A549 (cell line): ENCODE measurements around the gene TMEM107. TPM values are rescaled to one million over a fixed set of nuclear protein-coding genes. Genes with fewer than 3 reads are reported as not detected.
A peak's percentile ranks its signal among the peaks of the same experiment; 100 is the strongest.

Source experiments
- ATAC-seq, 2 experiments: fragments of 200-7000 bp in 1 of 2; fragments of >200 bp in 1 of 2; cut with Nextera tagmentation in 1 of 2; cut with Tn5 transposase in 1 of 2; 3 replicates each; pipeline versions ENCODE4 v1.8.0 to v1.9.1; 2018 to 2020; ENCODE audit warnings: mild to moderate bottlenecking in 1 of 2, moderate library complexity in 1 of 2
- CTCF ChIA-PET: fragments of 300-600 bp; sonication (Branson Sonifier 250); formaldehyde crosslinking; extraction: SDS; loops from one replicate; lab custom pipeline; 2021; ENCODE audit warnings: antibody characterized with exemption, inconsistent platforms; lab: Yijun Ruan, JAX
- POLR2A ChIA-PET: fragments of 350-600 bp; formaldehyde crosslinking; extraction: SDS; loops from one replicate; lab custom pipeline; 2021; ENCODE audit warnings: antibody characterized with exemption, inconsistent platforms; lab: Yijun Ruan, JAX
- DNase-seq, 2 experiments: peaks; one replicate each; pipeline versions ENCODE4 v3.0.0 to v3.0.0-alpha.2; 2011 to 2016; ENCODE audit warnings: low read depth in 1 of 2, low spot score in 1 of 2
- FAIRE-seq: peaks from 2 replicates; lab custom pipeline; 2011; peaks lifted over from hg19 to GRCh38; lab: Jason Lieb, UNC
- H3K27ac ChIP-seq, 2 experiments: fragments of >200 bp; sonication (Bioruptor Twin); formaldehyde crosslinking; 3 replicates each; pipeline ENCODE4 v1.5.1; 2016 to 2017
- H3K4me1 ChIP-seq: fragments of >200 bp; sonication (Bioruptor Twin); formaldehyde crosslinking; 3 replicates; pipeline ENCODE4 v1.6.1; 2016
- H3K4me2 ChIP-seq: fragments of >200 bp; sonication (Bioruptor Twin); formaldehyde crosslinking; 3 replicates; pipeline ENCODE4 v1.6.1; 2016
- H3K4me3 ChIP-seq: fragments of >200 bp; sonication (Bioruptor Twin); formaldehyde crosslinking; 3 replicates; pipeline ENCODE4 v1.5.1; 2016
- H3K9me3 ChIP-seq: fragments of >200 bp; sonication (Bioruptor Twin); formaldehyde crosslinking; 3 replicates; pipeline ENCODE4 v1.6.1; 2016
- BHLHE40 ChIP-seq: IDR thresholded peaks from 2 replicates; pipeline ENCODE4 v1.6.1; 2012; ENCODE audit warnings: low read depth, low read length, inconsistent platforms
- CBX2 ChIP-seq: fragments of 200-600 bp; sonication (generic); IDR thresholded peaks from 2 replicates; pipeline ENCODE4 v1.6.1; 2016; ENCODE audit warnings: low read depth, mild to moderate bottlenecking, borderline replicate concordance
- CEBPB ChIP-seq, 2 experiments: fragments of >200 bp in 1 of 2; sonication (Bioruptor Twin) in 1 of 2; formaldehyde crosslinking in 1 of 2; IDR thresholded peaks; 2 replicates each; pipeline ENCODE4 v1.6.1; 2012 to 2016
- CHD2 ChIP-seq: fragments of 150-350 bp; IDR thresholded peaks from 2 replicates; pipeline ENCODE4 v1.6.1; 2014; ENCODE audit warnings: low read length; ENCODE audit not compliant: partially characterized antibody
- CHD4 ChIP-seq: fragments of 200-600 bp; sonication (generic); IDR thresholded peaks from 2 replicates; pipeline ENCODE4 v1.6.1; 2016; ENCODE audit warnings: antibody characterized with exemption, mild to moderate bottlenecking, borderline replicate concordance
- EHF ChIP-seq: fragments of 250-450 bp; sonication (Bioruptor Pico); IDR thresholded peaks from 2 replicates; pipeline ENCODE4 v1.5.0; 2020; ENCODE audit warnings: mild to moderate bottlenecking
- EHMT2 ChIP-seq: fragments of 200-600 bp; sonication (generic); IDR thresholded peaks from 2 replicates; pipeline ENCODE4 v1.6.1; 2016; ENCODE audit warnings: antibody characterized with exemption, low read depth, mild to moderate bottlenecking, moderate library complexity
- EP300 ChIP-seq, 2 experiments: fragments of >200 bp; sonication (Bioruptor Twin); formaldehyde crosslinking; IDR thresholded peaks; 2 replicates in 1 of 2; 3 replicates in 1 of 2; pipeline ENCODE4 v1.6.1; 2016 to 2017
- ESRRA ChIP-seq: fragments of 150-350 bp; IDR thresholded peaks from 2 replicates; pipeline ENCODE4 v1.6.1; 2014; ENCODE audit warnings: mild to moderate bottlenecking, low read length, borderline replicate concordance
- FOSB ChIP-seq: fragments of 250-450 bp; sonication (Bioruptor Pico); IDR thresholded peaks from 2 replicates; pipeline ENCODE4 v1.5.0; 2020; ENCODE audit warnings: mild to moderate bottlenecking, moderate library complexity
- FOSL2 ChIP-seq, 2 experiments: fragments of 450-650 bp in 1 of 2; fragments of >200 bp in 1 of 2; sonication (Bioruptor Twin) in 1 of 2; formaldehyde crosslinking; IDR thresholded peaks; 2 replicates each; pipeline versions ENCODE4 v1.5.0 to v1.6.1; 2016 to 2020; ENCODE audit warnings: mild to moderate bottlenecking in 1 of 2, moderate library complexity in 1 of 2
- FOXS1 ChIP-seq: fragments of 250-450 bp; sonication (Bioruptor Pico); IDR thresholded peaks from 2 replicates; pipeline ENCODE4 v1.5.0; 2020; ENCODE audit warnings: mild to moderate bottlenecking, moderate library complexity
- GATA3 ChIP-seq: IDR thresholded peaks from 2 replicates; pipeline ENCODE4 v1.6.1; 2012; ENCODE audit warnings: borderline replicate concordance
- HDAC2 ChIP-seq: fragments of 200-600 bp; sonication (generic); IDR thresholded peaks from 2 replicates; pipeline ENCODE4 v1.6.1; 2016
- HES2 ChIP-seq: fragments of >200 bp; sonication (Bioruptor Twin); formaldehyde crosslinking; IDR thresholded peaks from 2 replicates; pipeline ENCODE4 v1.6.1; 2016
- HOXA7 ChIP-seq: fragments of 250-450 bp; sonication (Bioruptor Pico); IDR thresholded peaks from 2 replicates; pipeline ENCODE4 v1.5.0; 2020; ENCODE audit warnings: mild to moderate bottlenecking, moderate library complexity
- HOXB5 ChIP-seq: fragments of 250-450 bp; sonication (Bioruptor Pico); IDR thresholded peaks from 2 replicates; pipeline ENCODE4 v1.5.0; 2020; ENCODE audit warnings: mild to moderate bottlenecking, moderate library complexity
- JUN ChIP-seq, 2 experiments: fragments of >200 bp; sonication (Bioruptor Twin); formaldehyde crosslinking; IDR thresholded peaks; 2 replicates in 1 of 2; 3 replicates in 1 of 2; pipeline ENCODE4 v1.6.1; 2016 to 2017
- JUNB ChIP-seq: fragments of >200 bp; sonication (Bioruptor Twin); formaldehyde crosslinking; IDR thresholded peaks from 2 replicates; pipeline ENCODE4 v1.6.1; 2016
- KDM5A ChIP-seq: fragments of 200-600 bp; sonication (generic); IDR thresholded peaks from 2 replicates; pipeline ENCODE4 v1.6.1; 2016; ENCODE audit warnings: antibody characterized with exemption, mild to moderate bottlenecking
- MAFK ChIP-seq: fragments of 450-650 bp; IDR thresholded peaks from 2 replicates; pipeline ENCODE4 v1.6.1; 2014; ENCODE audit not compliant: partially characterized antibody
- MAX ChIP-seq: IDR thresholded peaks from 2 replicates; pipeline ENCODE4 v1.6.1; 2012
- MYC ChIP-seq: IDR thresholded peaks from 2 replicates; pipeline ENCODE4 v1.6.1; 2012; ENCODE audit warnings: mild to moderate bottlenecking, inconsistent platforms, low read length, improper control_type of control experiment, borderline replicate concordance
- NFE2L2 ChIP-seq: fragments of 150-350 bp; conservative IDR thresholded peaks from 2 replicates; pipeline ENCODE4 v1.6.1; 2014; ENCODE audit warnings: low read length
- NR3C1 ChIP-seq: fragments of >200 bp; sonication (Bioruptor Twin); formaldehyde crosslinking; IDR thresholded peaks from 3 replicates; pipeline ENCODE4 v1.6.1; 2017
- PHF8 ChIP-seq: fragments of 200-600 bp; sonication (generic); IDR thresholded peaks from 2 replicates; pipeline ENCODE4 v1.6.1; 2016; ENCODE audit warnings: low read depth, mild to moderate bottlenecking, antibody characterized with exemption, moderate library complexity, borderline replicate concordance
- POLR2A ChIP-seq: IDR thresholded peaks from 2 replicates; pipeline ENCODE4 v1.6.1; 2012; ENCODE audit warnings: mild to moderate bottlenecking, low read length
- POLR2AphosphoS2 ChIP-seq: conservative IDR thresholded peaks from 2 replicates; pipeline ENCODE4 v1.6.1; 2012; ENCODE audit warnings: low read length, improper control_type of control experiment, inconsistent platforms
- RAD21 ChIP-seq, 2 experiments: fragments of >200 bp in 1 of 2; sonication (Bioruptor Twin) in 1 of 2; formaldehyde crosslinking in 1 of 2; IDR thresholded peaks in 1 of 2; conservative IDR thresholded peaks in 1 of 2; 2 replicates in 1 of 2; 3 replicates in 1 of 2; pipeline ENCODE4 v1.6.1; 2012 to 2018; ENCODE audit warnings: inconsistent platforms in 1 of 2
- RCOR1 ChIP-seq: fragments of 150-350 bp; IDR thresholded peaks from 2 replicates; pipeline ENCODE4 v1.6.1; 2014; ENCODE audit warnings: antibody characterized with exemption, low read length, low read depth
- RFX5 ChIP-seq: fragments of 450-650 bp; IDR thresholded peaks from 2 replicates; pipeline ENCODE4 v1.7.1; 2014; ENCODE audit warnings: antibody characterized with exemption, mild to moderate bottlenecking, moderate library complexity
- RNF2 ChIP-seq: fragments of 200-600 bp; sonication (generic); IDR thresholded peaks from 2 replicates; pipeline ENCODE4 v1.6.1; 2016; ENCODE audit warnings: low read depth, mild to moderate bottlenecking, antibody characterized with exemption, moderate library complexity, borderline replicate concordance
- TFCP2L1 ChIP-seq: fragments of 250-450 bp; sonication (Bioruptor Pico); IDR thresholded peaks from 2 replicates; pipeline ENCODE4 v1.5.0; 2021; ENCODE audit warnings: mild to moderate bottlenecking
- ZNF302 ChIP-seq: fragments of 250-450 bp; sonication (Bioruptor Pico); IDR thresholded peaks from 2 replicates; pipeline ENCODE4 v1.9.0; 2021; ENCODE audit warnings: inconsistent platforms, mild to moderate bottlenecking, moderate library complexity
- ZSCAN20 ChIP-seq: fragments of 250-450 bp; sonication (Bioruptor Pico); IDR thresholded peaks from 2 replicates; pipeline ENCODE4 v1.8.0; 2022; ENCODE audit warnings: mild to moderate bottlenecking, moderate library complexity
- WGBS: methylation state at CpG from one replicate; pipeline ENCODE4 v1.1.6; 2017; ENCODE audit errors: missing lambda C conversion rate; 5-methylcytosine and 5-hydroxymethylcytosine counted together
- polyA plus RNA-seq, 4 experiments: library from polyadenylated mRNA; depleted of rRNA in 3 of 4; stranded (reverse); fragments of >200 nt; fragmentation: RNase III in 1 of 4; extraction: RNeasy Plus Mini Kit Qiagen cat#74134 plus additional on column Dnase treatment in 1 of 4; gene quantifications; 2 replicates in 3 of 4; 3 replicates in 1 of 4; pipeline ENCODE4 v1.2.3, GENCODE V29; 2011 to 2017
- TF ChIP-seq, protein P1 (sequence below): fragments of >200 bp; sonication (Bioruptor Twin); formaldehyde crosslinking; IDR thresholded peaks from 3 replicates; pipeline ENCODE4 v1.6.1; 2016
- TF ChIP-seq, protein P2 (sequence below): IDR thresholded peaks from 2 replicates; pipeline ENCODE4 v1.6.1; 2012
- TF ChIP-seq, protein P3 (sequence below): fragments of 450-650 bp; IDR thresholded peaks from 2 replicates; pipeline ENCODE4 v1.6.1; 2014; ENCODE audit warnings: antibody characterized with exemption

Gene TMEM107
- polyA plus RNA-seq, 2 of the 4 experiments (the other 2 are of a cell fraction), result 17.0 to 22.8 TPM

DNA sequence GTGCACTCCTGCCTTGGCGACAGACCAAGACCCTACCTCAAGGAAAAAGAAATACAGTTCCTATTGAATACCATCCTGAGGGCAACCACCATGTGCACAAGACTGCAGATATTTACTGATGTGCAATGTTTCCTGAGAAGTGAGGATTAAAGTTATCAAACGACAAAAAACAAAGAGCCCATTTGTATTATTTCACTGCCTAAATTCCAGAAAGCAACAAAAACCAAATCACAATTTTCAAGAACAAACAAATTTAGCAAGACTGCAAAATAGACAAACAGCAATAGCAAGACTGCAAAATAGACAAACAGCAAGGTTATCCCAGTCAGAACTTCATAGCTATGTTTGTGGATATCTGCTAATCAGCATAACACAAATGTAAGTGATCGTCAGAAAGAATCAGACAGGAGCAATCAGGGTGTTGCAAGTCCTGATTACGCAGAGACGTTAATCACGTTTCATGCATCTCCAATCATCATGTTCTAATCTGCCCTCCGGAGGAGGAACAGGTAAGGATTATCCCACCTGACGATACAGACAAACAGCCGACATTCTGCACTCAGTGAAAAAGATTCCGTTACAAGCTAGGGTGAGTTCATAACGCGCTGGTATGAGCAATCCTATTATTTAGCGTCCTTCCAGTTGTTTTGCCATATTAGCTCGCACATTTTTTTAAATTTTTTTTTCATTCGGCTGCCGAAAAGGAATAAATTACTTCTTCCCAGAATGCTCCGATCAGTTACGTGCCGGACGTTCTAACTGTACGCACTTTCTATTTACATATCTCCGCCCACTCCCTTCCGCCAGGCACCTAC is 2.9 kb downstream of the TMEM107 start:
- Histone ChIP-seq H3K27ac (peak overlapping the region; percentile 86 to 88), H3K4me1 (peaks cover 34% of the 10 kb centered on the region), H3K4me3 (peak overlapping the region; percentile 41), H3K4me2 (peak overlapping the region; percentile 88), H3K9me3 (no peaks in the 10 kb centered on the region)
- CTCF ChIA-PET, result interaction anchor here (0.6 to 3.1 kb wide), 9 partner anchors 10 to 613 kb away, joined by 3 to 11 read pairs (median 4); partner anchors contain the start of genes KRABD2 and VAMP2
- POLR2A ChIA-PET, result interaction anchor here (0.6 to 2.1 kb wide), 39 partner anchors 9 to 487 kb away, joined by 3 to 45 read pairs (median 8); partner anchors contain the start of genes ALOXE3, AURKB, BORCS6 and CTC1
- 1% methylated on average over 23 of the region's 23 CpGs for WGBS
- FAIRE-seq (peak; percentile 94), ATAC-seq (peak; percentile 77 to 85), DNase-seq (peak; percentile 89 to 100)
- peak; percentile 12 to 44; a peak in 1 of 5 replicates for TF ChIP-seq EP300 (IDR thresholded peaks at IDR 0.05)
- no peak for TF ChIP-seq ZNF302
- peak; percentile 100 for TF ChIP-seq JUN (IDR thresholded peaks at IDR 0.05)
- peak; percentile 96; the same call in 1 of the 2 replicates for TF ChIP-seq POLR2AphosphoS2
- TF ChIP-seq KDM5A, result no peak
- TF ChIP-seq CBX2, result no peak
- TF ChIP-seq HDAC2, result no peak
- TF ChIP-seq RAD21 (conservative IDR thresholded peaks at IDR 0.05 in 1 of 2, IDR thresholded peaks at IDR 0.05 in 1 of 2), result peak in 1 of 2 experiments; percentile 23; a peak in 1 of 5 replicates
- no peak for TF ChIP-seq RCOR1
- TF ChIP-seq, protein P1, sequence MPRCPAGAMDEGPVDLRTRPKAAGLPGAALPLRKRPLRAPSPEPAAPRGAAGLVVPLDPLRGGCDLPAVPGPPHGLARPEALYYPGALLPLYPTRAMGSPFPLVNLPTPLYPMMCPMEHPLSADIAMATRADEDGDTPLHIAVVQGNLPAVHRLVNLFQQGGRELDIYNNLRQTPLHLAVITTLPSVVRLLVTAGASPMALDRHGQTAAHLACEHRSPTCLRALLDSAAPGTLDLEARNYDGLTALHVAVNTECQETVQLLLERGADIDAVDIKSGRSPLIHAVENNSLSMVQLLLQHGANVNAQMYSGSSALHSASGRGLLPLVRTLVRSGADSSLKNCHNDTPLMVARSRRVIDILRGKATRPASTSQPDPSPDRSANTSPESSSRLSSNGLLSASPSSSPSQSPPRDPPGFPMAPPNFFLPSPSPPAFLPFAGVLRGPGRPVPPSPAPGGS, result peak; percentile 100
- peak; percentile 88 for TF ChIP-seq MAX
- TF ChIP-seq NFE2L2, result no peak
- TF ChIP-seq PHF8, result no peak
- TF ChIP-seq ZSCAN20 (CRISPR knock-in tag), result peak; percentile 74; the same call in 1 of the 2 replicates
- peak; percentile 66; the same call in 1 of the 2 replicates for TF ChIP-seq HES2
- TF ChIP-seq HOXA7, result peak; percentile 100
- TF ChIP-seq CEBPB (IDR thresholded peaks at IDR 0.05), result peak; percentile 81 to 97
- no peak for TF ChIP-seq NR3C1
- peak; percentile 100 for TF ChIP-seq POLR2A
- peak; percentile 100 for TF ChIP-seq TFCP2L1 (CRISPR knock-in tag)
- peak; percentile 65; the same call in 1 of the 2 replicates for TF ChIP-seq RFX5
- TF ChIP-seq, protein P2, sequence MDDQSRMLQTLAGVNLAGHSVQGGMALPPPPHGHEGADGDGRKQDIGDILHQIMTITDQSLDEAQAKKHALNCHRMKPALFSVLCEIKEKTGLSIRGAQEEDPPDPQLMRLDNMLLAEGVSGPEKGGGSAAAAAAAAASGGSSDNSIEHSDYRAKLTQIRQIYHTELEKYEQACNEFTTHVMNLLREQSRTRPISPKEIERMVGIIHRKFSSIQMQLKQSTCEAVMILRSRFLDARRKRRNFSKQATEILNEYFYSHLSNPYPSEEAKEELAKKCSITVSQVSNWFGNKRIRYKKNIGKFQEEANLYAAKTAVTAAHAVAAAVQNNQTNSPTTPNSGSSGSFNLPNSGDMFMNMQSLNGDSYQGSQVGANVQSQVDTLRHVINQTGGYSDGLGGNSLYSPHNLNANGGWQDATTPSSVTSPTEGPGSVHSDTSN, result peak; percentile 95
- TF ChIP-seq RNF2, result no peak
- peak; percentile 97 for TF ChIP-seq HOXB5 (CRISPR knock-in tag)
- TF ChIP-seq FOXS1 (CRISPR knock-in tag), result peak; percentile 96; the same call in 1 of the 2 replicates
- TF ChIP-seq, protein P3, sequence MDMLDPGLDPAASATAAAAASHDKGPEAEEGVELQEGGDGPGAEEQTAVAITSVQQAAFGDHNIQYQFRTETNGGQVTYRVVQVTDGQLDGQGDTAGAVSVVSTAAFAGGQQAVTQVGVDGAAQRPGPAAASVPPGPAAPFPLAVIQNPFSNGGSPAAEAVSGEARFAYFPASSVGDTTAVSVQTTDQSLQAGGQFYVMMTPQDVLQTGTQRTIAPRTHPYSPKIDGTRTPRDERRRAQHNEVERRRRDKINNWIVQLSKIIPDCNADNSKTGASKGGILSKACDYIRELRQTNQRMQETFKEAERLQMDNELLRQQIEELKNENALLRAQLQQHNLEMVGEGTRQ, result no peak
- peak; percentile 66; the same call in 1 of the 2 replicates for TF ChIP-seq ESRRA
- peak; percentile 50 for TF ChIP-seq CHD2
- TF ChIP-seq EHF (CRISPR knock-in tag), result peak; percentile 98; the same call in 1 of the 2 replicates
- no peak for TF ChIP-seq EHMT2
- no peak; the same call in 1 of the 2 replicates for TF ChIP-seq MYC
- TF ChIP-seq BHLHE40, result peak; percentile 91
- TF ChIP-seq FOSB (CRISPR knock-in tag), result peak; percentile 100
- TF ChIP-seq MAFK, result peak; percentile 96
- TF ChIP-seq FOSL2 (IDR thresholded peaks at IDR 0.05), result no peak
- TF ChIP-seq FOSL2 (CRISPR knock-in tag; IDR thresholded peaks at IDR 0.05), result peak; percentile 94
- TF ChIP-seq GATA3, result peak; percentile 94
- TF ChIP-seq JUNB, result peak; percentile 54
- no peak for TF ChIP-seq CHD4
